NCI-H1417 treated with DMSO at 0.1 percent for 48 hours (cell line): ENCODE measurements around the gene JRKL.

Experiments
- DNase-seq: peaks from one replicate; lab custom pipeline; 2025; lab: John Stamatoyannopoulos, UW

JRKL gene

DNA sequence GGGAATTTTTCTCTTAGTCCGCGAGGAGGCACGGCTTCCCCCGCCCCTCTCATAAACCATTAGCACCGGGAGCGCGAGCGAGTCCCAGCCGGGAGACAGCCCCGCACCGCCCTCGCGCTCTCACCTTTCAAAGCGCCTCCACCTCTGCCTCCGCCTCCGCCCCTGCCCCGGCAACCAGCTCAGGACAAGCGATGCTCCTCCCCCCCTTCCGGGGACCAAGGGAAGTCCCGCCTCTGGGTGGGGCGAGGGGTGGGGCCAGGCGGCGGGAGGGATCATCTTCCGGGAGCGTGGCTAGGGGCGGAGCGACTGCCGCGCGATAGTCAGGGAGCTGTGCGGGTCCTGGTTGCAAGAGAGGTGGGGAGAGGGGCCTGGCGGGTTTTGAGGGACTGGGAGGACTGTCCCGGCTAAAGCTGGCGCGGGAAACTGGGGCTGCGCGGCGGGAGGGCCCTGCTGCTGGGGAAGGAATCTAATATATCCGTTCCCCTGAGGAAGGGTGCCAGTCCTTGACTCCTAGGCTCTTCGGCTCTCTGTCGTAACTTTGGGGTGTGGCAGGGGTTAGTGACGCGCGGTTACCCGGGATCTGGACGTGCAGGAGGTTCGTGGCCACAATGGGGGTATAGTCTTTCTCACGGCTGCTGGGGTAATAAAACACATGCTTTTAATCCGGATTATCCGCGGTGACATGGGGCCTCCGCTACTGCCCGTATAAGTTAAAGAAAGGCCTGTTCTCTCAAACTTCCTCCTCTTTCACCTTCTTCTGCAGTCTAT, at the start of gene JRKL, which contains the start of gene CCDC82:
JRKL (plus strand) TSS at position 294 of the 768 bp plus-strand sequence. CDS start 637 bp downstream, outside the sequence.
CCDC82 (minus strand) TSS at position 193 of the 768 bp plus-strand sequence. CDS start 5,165 bp downstream, outside the sequence.
- DNase-seq: peak; percentile 77

DNA sequence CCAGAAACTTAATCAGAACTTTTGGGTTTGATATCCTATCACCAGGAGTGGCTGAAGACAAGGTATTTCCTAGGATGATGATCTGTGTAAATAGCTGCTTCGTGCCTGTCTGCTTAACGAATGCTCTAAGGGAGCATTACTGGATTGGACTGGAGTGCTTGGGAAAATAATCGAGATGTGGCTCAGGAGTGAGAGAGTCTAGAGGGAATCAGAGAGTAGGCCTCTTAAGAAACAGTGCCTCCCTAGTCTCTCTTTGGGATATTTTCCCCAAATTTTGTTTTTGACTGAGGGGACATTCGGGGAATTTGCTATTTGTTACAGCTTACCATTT, 49.3 kb upstream of the JRKL start:
- DNase-seq: no peak

DNA sequence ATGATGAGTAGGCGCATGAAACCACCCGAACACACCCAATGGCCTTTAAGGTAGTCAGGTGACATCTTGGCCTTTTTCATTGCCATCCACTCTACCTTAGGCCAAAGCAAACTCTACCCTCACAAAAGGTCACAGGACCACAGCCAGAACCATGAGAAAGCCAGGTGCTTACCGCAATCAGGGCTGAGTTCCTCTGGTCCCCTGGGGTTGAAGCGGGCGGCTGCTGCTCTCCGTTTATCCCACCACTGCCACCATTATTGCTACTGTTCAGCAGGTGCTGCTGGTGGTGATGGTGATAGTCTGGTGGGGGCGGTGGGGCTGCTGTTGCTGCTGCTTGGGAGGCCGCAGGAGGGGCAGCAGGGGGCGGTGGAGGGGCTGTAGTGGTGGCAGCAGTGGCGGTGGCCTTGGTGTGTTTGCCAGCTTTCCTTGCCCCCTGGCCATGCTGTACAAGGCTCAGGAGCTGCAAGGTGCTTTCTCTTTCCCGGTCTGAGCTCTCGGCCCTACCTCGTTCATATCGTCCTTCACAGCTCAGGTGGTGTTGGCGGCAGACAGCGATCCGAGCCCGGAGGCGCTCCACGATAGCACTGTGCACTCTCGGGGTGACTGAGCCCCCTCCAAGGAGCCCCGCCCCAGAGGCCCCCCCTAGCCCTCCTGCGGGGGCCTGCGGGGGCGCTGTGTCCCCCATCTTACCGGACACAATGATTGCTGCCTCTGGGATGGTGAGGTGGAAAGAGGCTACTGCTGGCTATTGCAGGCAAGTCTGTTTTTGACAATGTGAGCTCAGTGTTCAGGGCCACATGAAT, 48.4 kb upstream of the JRKL start:
- no peak for DNase-seq

DNA sequence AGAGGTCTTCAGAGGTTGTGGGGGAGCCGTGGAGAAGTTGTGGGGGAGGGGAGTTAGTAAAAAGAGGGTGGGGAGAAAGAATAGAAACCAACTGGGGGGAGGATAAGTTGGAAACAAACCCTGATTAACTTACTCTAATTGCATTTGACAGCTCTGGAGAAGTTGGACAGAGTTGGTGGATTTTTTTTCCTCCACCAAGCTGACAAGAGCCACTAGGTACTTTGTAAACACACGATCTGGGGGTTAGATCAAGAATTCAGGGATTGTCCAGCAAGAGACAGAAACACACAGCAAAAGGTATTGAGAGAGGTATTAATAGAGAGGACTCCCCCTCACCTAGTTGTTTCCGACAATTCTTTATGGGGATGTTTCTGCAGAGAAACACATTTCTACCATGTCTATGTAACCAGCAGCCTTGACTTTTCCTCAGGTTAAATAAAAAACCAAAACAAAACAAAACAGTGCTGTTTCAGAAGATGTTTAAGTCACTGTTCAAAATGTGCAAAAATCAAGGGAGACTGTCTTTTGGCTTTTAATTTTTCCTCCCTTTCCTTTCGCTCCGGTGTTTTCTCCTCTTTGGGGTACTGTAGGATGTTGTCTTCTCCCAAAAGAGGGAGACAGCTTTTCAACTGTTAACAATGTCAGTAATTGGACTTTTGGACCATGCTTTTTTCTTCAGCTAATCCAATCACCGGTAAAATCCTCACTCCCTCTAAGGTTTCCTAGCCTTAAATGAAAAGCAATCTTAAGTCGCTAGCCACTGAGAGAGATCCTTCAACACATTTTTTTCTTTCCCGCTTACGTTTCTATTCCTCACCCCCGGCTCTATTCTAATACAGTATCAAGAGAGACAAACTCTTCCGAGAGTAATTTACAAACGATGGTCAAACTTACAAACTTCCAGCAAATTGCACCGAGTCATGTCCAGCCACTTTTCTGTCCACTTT, 47.5 kb upstream of the JRKL start:
- DNase-seq: peak; percentile 62

DNA sequence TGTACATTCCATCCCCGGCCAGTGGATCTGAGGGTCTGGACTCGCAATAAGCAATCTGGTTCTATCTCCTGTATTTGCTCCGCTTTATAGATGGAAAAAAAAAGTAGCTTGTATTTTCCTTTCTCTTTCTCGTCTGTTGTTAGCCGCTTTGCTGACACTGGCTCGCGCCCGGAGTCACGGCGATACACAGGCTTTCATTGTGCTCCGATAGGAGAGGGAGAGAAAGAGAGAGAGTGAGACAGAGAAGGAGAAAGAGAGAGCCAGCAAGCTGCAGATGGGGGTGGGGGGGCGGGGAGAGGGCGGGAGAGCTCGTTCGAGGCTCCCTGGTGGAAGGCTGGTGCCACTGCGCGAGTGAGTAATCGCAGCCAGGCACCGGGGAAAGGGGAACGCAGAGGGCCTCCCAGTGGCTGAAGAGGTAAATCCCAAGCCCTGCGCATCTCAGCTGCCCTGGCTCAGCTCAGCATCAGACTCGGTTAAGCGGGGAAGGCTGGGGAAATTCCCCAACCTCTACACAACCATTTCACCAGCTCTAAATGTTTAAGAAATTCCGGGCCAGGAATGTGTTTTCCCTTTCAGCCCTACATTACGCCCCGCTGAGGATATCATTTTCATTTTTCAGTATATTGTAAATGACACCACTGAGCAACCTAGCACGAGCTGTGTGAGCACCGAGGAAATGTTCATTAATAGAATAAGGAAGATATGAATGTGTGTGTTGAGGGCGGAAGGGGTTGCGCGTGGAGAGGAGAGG, 46.7 kb upstream of the JRKL start, which contains the start of gene MAML2:
MAML2 (minus strand) TSS at position 235 of the 751 bp plus-strand sequence. CDS start 1,300 bp downstream, outside the sequence.
- DNase-seq: peak; percentile 82

DNA sequence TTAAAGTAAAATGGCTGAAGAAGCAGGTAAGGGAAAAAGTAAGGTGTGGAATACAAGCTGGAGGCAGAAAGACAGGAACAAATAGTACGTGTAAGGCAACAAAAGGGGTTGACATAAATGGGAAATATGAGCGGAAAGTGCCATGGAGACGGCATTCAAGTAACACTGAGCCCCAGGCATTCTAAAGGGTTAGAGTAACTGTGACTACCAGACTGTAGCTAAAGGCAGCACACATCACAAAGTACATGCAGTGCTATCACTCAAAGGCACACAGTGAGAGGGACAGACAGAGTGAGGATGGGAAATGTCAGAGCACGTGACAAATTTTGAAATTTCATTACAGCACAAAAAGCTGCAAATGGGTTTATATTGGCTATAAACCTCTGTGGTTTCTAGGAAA, 33.0 kb upstream of the JRKL start:
- DNase-seq: no peak

DNA sequence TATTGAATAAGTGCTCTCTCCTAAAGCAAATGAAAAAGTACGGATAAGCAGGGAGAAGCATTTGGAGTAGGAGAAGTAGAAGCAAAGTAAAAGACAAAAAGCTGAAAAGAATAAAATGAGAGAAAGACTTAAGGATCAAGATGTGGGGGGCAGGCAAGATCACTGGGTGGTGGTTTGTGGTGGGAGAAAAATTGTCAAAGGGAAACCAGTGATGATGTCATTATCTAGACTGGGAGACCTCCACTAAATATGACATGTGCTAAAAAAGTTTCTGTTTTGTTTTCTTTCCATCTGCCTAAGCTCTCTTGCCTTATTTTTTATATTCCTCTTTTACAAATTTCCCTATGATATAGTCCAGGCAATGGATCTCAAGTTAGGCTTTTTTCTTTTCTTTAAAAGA, 32.0 kb upstream of the JRKL start:
- DNase-seq: no peak

DNA sequence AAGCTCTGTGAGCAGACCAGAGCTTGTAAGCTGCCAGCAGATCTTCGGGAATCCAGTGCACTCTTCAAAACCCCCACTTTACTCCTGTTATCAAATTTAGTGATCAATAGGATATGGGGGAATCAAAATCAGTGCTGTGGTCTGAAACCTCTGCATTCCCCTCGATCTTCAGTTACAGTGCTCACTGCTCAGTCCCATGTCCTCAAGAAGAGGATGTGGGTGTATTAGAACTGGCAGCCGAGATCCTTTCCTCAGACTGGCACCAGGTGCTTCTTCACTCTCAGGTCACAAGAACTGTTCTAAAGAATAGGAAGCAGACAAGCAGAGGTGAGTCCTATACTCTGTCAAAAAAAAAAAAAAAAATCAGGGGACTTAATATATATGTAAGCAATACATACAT, 31.5 kb upstream of the JRKL start:
- DNase-seq: no peak

DNA sequence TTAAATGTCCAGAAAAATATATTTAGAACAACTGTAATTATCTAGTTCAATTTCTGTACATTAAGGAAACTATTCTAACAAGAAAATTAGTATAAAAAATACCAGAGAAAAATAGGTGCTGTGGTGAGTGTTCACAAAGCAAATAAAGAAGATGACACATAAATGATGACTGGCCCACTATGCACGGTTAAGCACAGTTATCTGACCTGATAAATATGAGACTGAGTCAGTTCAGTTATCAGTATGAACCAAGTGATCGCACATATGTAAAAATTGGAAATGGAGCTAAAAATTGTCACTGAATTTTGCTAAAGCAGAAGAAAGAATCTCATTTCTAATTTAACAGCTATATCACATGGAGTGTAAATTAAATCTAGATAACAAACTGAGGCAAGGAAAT, 28.0 kb upstream of the JRKL start:
- DNase-seq: no peak

DNA sequence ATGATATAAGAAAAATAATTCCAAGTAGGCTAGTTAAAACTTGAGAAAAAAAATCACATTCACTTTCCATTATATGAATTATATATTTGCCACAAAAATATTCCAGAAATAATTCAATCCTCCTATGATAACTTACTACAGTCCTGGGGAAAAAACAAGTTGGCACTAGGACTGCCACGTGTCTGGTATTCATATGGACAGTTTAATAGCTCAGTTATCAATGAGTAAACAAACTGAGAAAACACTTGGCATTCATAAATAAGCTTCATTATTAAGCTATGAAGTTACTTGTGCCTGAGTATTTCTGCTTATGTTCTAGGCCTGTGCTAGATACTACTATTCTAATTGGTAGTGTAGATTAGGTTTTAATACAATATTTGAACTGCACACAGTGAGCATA, 24.3 kb upstream of the JRKL start:
- no peak for DNase-seq

DNA sequence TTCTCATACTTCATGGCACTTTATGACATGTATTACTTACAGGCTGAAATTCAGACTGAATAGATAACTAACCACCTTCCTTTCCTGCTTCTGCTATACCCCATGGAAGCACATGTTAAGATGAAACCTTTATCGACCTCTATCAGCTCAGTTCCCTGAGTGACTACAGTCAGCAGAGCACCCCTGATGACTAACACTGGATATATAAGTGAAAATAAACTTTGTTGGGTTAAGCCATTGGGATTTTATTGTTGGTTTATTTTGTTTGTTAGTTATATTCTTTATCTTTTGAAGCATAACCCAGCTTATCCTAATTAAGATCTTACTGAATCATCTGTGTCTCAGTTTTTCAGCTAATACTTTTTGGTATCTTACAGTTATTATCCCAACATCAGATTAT, 23.8 kb upstream of the JRKL start:
- no peak for DNase-seq

DNA sequence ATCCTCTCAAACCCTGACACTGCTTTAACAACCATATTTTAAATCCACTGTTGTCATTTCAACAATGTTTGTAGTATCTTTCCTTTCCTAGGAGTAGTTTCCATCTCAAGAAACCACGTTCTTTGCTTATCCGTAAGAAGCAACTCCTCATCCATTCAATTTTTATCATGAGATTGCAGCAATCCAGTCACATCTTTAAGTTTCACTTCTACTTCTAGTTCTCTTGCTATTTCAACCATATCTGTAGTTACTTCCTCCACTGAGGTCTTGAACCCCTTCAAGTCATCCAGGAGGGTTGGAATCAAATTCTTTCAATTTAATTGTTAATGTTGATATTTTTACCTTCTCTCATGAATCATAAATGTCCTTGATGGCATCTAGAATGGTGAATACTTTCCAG, 22.5 kb upstream of the JRKL start:
- DNase-seq: no peak

DNA sequence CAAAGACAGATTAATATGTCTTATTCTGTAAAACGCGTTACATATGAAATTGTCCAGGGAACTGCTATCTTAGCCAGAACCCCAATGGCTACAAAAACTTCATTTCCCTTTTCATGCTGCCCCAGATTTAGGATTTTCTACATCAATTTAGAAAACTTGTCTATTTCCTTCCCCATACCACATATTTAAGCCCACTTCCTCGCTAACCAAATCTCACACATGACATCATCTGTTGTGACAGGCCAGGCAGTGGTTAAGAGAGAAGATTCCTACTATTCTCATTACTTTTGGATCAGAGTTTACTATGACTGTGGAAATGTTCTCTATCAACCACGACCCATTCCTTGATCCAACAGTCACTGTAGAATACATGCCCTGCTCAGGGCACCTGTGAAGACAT, 16.0 kb upstream of the JRKL start:
- no peak for DNase-seq

DNA sequence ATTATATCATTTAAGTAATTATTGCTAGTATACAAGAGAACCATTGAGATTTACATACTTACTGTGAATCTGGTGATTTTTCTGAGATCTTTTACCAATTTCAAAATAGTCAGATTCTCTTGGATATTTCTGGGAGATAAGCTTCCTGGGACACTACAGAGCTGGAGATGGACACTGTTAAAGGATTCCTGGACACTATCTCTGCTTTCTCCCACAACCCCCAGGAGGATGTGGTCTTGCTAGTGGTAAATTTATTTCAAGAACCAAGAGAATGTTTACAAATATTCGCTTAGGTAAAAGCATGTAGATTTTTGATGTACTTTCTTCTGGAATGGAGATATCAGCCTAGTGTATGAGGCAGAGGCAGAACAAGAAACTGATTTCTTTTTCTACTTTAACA, 13.0 kb upstream of the JRKL start:
- DNase-seq: no peak

DNA sequence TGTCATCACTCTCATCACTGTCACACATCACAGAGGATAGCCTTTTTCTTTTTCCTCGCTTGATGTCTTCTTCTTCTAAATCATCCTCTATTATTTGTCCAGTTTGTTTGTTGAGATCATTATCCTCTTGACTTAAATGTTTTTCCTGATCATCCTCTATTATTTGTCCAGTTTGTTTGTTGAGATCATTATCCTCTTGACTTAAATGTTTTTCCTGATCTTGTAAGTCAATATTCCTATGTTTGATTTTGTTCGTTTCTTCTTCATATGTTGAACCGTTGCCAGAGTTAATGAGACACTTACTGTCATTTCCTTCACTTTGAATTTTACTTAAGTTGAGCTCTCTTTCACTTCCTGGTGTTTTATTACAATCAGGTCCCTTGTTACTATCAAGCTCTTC, 5.7 kb upstream of the JRKL start:
- DNase-seq: peak; percentile 72

DNA sequence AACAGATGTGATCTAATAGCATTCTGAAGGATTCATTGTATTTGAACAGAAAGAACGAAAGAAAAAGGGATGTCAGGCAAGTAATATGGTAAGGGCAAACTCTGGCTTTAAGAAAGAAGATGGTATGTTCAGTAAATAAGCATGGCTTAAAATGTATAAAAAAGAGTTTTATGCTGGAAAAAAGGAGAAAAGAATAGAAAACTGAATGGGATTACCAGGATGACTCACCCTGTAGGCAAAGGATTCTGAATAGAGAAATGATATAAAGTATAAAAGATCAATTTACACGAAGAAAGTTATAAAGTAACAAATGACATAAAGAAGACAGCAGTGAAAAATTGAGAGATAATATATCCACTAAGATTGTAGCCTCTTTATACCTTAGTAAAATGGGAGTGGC, 4.6 kb upstream of the JRKL start:
- no peak for DNase-seq

DNA sequence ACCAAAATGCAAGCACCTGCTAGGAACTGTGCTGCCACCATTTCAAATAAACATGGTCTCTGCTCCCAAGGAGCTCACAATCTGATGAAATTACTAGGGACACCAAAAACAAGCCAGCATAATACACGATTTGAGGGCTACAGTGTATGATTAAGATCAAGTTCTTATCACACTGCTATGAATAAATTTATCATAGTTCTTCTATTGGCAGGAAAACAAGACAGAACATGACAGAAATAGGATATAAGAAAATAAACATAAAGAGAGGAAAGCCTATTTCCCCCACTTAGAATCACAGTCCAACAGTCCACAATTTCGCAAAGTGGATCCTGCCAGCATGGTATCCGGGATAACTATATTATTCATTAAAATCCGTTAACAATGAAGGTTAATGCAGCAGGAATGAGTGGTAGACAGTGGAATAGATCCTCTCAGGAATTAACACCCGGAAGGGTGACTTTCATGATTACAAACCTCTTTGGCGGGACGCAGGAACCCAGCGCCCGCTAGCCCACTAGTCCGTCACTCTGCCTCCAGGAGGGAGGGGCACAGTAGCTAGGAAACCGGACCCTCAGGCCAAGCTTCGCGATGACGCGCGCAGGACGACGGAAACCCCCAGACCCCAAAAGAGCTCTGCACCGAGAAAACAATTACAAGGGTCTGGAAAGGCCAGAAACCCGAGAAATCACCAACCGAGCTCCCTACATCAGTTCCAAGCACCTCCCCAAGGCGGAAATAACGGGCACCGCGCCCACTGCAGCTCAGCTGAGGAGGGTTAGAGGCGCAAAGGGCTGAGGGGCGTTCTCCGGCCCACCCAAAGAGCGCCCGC, 708 bp upstream of the JRKL start:
- DNase-seq: no peak

DNA sequence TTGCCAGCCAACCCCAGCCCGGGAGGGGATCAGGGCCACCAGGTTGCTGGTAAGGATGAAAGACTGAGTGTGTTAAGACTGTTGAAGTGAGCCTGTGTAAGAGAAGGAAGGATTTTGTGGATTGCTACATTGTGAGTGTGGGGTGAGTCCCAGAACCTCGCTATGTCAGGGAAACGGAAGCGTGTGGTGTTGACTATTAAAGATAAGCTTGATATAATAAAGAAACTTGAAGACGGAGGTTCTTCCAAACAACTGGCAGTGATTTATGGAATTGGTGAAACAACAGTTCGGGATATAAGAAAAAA, 627 bp downstream of the JRKL start:
- DNase-seq: no peak

DNA sequence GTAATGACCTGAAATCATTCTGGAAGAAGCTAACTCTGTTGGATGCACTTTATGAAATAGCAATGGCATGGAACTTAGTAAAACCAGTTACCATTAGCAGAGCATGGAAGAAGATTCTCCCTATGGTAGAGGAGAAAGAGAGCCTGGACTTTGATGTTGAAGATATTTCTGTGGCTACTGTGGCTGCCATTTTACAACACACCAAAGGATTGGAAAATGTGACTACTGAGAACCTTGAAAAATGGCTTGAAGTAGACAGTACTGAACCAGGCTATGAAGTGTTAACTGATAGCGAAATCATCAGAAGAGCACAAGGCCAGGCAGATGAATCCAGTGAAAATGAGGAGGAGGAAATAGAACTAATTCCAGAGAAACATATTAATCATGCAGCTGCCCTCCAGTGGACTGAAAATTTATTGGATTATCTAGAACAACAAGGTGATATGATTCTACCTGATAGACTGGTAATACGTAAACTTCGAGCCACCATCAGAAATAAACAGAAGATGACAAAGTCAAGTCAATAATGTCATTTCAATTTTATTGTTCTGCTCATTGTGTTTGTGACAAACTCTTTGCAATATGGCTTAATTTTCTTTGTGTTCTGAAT, 2.0 kb downstream of the JRKL start:
- DNase-seq: no peak

DNA sequence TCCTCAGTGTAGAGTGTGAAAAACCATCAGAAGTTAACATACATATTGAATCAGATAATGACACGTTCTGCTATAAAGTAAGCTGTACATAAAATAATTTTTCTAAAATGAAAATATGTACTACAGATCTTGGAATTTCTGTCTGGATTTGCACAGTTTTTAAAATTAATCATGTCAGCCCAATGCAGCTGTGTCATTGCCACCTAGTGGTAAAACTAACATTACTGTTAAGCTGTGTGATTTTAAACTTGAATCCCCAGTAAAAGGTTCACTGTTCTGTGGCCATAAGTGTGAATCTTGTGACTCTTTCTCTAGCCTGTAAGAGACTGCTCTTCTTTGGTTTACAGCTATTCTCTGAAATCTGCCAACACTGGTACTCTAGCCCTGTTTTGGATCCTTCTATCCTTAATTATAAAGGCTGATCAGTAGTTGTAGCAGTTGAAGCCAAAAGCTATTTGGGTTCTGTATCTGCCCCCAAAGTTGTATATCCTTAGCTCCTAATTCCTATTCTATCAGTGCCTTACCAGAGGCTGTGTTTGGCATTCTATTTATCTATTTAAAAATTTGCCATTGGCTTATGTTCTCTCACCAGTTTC, 4.0 kb downstream of the JRKL start:
- DNase-seq: no peak
